HepG2 (cell line): ENCODE measurements around the gene MSI2. TPM values are rescaled to one million over a fixed set of nuclear protein-coding genes. Genes with fewer than 3 reads are reported as not detected.
A peak's percentile ranks its signal among the peaks of the same experiment; 100 is the strongest.

Source experiments
- ELF3 ChIP-seq: IDR thresholded peaks from 2 replicates; pipeline ENCODE4 v1.6.1; 2016; ENCODE audit warnings: missing genetic modification reagents, missing compliant biosample characterization
- FUBP1 ChIP-seq: sonication (generic); formaldehyde crosslinking; IDR thresholded peaks from 2 replicates; pipeline ENCODE4 v1.5.1; 2020; ENCODE audit warnings: missing genetic modification reagents, mild to moderate bottlenecking, borderline replicate concordance
- GMEB2 ChIP-seq: IDR thresholded peaks from 2 replicates; pipeline ENCODE4 v1.6.1; 2016; ENCODE audit warnings: missing biosample characterization, missing genetic modification reagents, low read depth
- HES4 ChIP-seq: sonication (generic); formaldehyde crosslinking; IDR thresholded peaks from 2 replicates; pipeline ENCODE4 v1.9.0; 2021; ENCODE audit warnings: mild to moderate bottlenecking, missing genetic modification reagents, borderline replicate concordance
- HINFP ChIP-seq: sonication (generic); formaldehyde crosslinking; IDR thresholded peaks from 2 replicates; pipeline ENCODE4 v1.4.0; 2020; ENCODE audit warnings: low read depth, mild to moderate bottlenecking, missing genetic modification reagents
- HNRNPK ChIP-seq: fragments of 200-400 bp; formaldehyde crosslinking; IDR thresholded peaks from 2 replicates; pipeline ENCODE4 v1.6.1; 2018; ENCODE audit warnings: low read length, low read depth, moderate library complexity, mild to moderate bottlenecking; ENCODE audit not compliant: poor library complexity, severe bottlenecking
- IRF1 ChIP-seq: sonication (generic); formaldehyde crosslinking; IDR thresholded peaks from 2 replicates; pipeline ENCODE4 v1.4.0; 2020; ENCODE audit warnings: low read depth, mild to moderate bottlenecking, missing genetic modification reagents
- NRL ChIP-seq: sonication (generic); formaldehyde crosslinking; IDR thresholded peaks from 2 replicates; pipeline ENCODE4 v1.5.0; 2020; ENCODE audit warnings: missing genetic modification reagents, mild to moderate bottlenecking, moderate library complexity, borderline replicate concordance
- ONECUT2 ChIP-seq: sonication (generic); formaldehyde crosslinking; IDR thresholded peaks from 2 replicates; pipeline ENCODE4 v1.4.0; 2020; ENCODE audit warnings: missing genetic modification reagents
- PHF5A ChIP-seq: IDR thresholded peaks from one replicate; pipeline ENCODE4 v1.6.1; 2018; ENCODE audit warnings: low read depth, missing genetic modification reagents; ENCODE audit not compliant: unreplicated experiment
- PITX1 ChIP-seq: sonication (generic); formaldehyde crosslinking; IDR thresholded peaks from 2 replicates; pipeline ENCODE4 v1.5.1; 2020; ENCODE audit warnings: mild to moderate bottlenecking, missing genetic modification reagents
- SP1 ChIP-seq, 2 experiments: fragments of 450-650 bp in 1 of 2; sonication (generic) in 1 of 2; formaldehyde crosslinking in 1 of 2; IDR thresholded peaks; 2 replicates each; pipeline versions ENCODE4 v1.4.0 to v1.6.1; 2016 to 2020; ENCODE audit warnings: missing genetic modification reagents in 1 of 2
- SP140L ChIP-seq: sonication (generic); formaldehyde crosslinking; IDR thresholded peaks from 2 replicates; pipeline ENCODE4 v1.4.0; 2020; ENCODE audit warnings: missing genetic modification reagents, borderline replicate concordance
- YEATS4 ChIP-seq: sonication (generic); formaldehyde crosslinking; IDR thresholded peaks from 2 replicates; pipeline ENCODE4 v1.4.0; 2020; ENCODE audit warnings: missing genetic modification reagents, borderline replicate concordance
- ZKSCAN5 ChIP-seq: sonication (generic); formaldehyde crosslinking; IDR thresholded peaks from 2 replicates; pipeline ENCODE4 v1.5.1; 2020; ENCODE audit warnings: mild to moderate bottlenecking, missing genetic modification reagents
- ZNF564 ChIP-seq: sonication (generic); formaldehyde crosslinking; IDR thresholded peaks from 2 replicates; pipeline ENCODE4 v1.8.1; 2023; ENCODE audit warnings: mild to moderate bottlenecking, missing genetic modification reagents
- ZNF646 ChIP-seq: sonication (generic); formaldehyde crosslinking; IDR thresholded peaks from 2 replicates; pipeline ENCODE4 v1.9.0; 2021; ENCODE audit warnings: mild to moderate bottlenecking, missing genetic modification reagents
- ZNF792 ChIP-seq: IDR thresholded peaks from 2 replicates; pipeline ENCODE4 v1.6.1; 2016
- polyA plus RNA-seq, 8 experiments: library from polyadenylated mRNA; depleted of rRNA in 3 of 8; stranded (reverse) in 7 of 8; unstranded in 1 of 8; fragments of >200 nt; fragmentation: Illumina TruSeq in 4 of 8; extraction: Trizol in 4 of 8; gene quantifications; 2 replicates each; pipeline versions ENCODE4 v1.2.1 to v1.2.3, GENCODE V29; 2011 to 2016; ENCODE audit warnings: low read depth in 4 of 8, missing spikeins in 1 of 8, mixed read lengths in 1 of 8; ENCODE audit not compliant: insufficient read depth in 1 of 8
- total RNA-seq, 5 experiments: library from RNA; depleted of rRNA; stranded (reverse); fragments of >200 nt; fragmentation: Illumina TruSeq; extraction: Trizol; gene quantifications; 2 replicates each; pipeline ENCODE4 v1.2.3, GENCODE V29; 2016; ENCODE audit warnings: low read depth in 1 of 5

Gene MSI2
- total and polyA plus RNA-seq, 2 of the 13 experiments (the other 11 are each of a cell fraction or from before 2014, with no cell fraction given): 77.5 to 78.4 TPM

- no peak for TF ChIP-seq IRF1 (CRISPR knock-in tag)
- no peak for TF ChIP-seq ZNF646
- peak; percentile 62; the same call in 1 of the 2 replicates for TF ChIP-seq ZNF792 (CRISPR knock-in tag)
- no peak for TF ChIP-seq HINFP (CRISPR knock-in tag)
- TF ChIP-seq ELF3 (CRISPR knock-in tag): peak; percentile 88
- TF ChIP-seq GMEB2 (CRISPR knock-in tag): no peak
- TF ChIP-seq PHF5A: peak; percentile 73
- peak; percentile 61; the same call in 1 of the 2 replicates for TF ChIP-seq YEATS4 (CRISPR knock-in tag)
- no peak; the same call in 1 of the 2 replicates for TF ChIP-seq PITX1 (CRISPR knock-in tag)
- no peak for TF ChIP-seq HES4
- no peak for TF ChIP-seq SP140L (CRISPR knock-in tag)
- TF ChIP-seq ZKSCAN5 (CRISPR knock-in tag): no peak
- no peak for TF ChIP-seq FUBP1
- TF ChIP-seq ZNF564 (CRISPR knock-in tag): no peak
- no peak for TF ChIP-seq HNRNPK
- no peak for TF ChIP-seq ONECUT2 (CRISPR knock-in tag)
- no peak for TF ChIP-seq NRL (CRISPR knock-in tag)
- no peak for TF ChIP-seq SP1 (IDR thresholded peaks at IDR 0.05)
- no peak for TF ChIP-seq SP1 (CRISPR knock-in tag; IDR thresholded peaks at IDR 0.05)
These were observed 120.8 kb downstream of the MSI2 start (continued) for GRCh38 chr17:57377094-57377493.
